H1 (cell line): ENCODE results near the gene TSC22D1. TPM values are rescaled to one million over a fixed set of nuclear protein-coding genes. Genes with fewer than 3 reads are reported as not detected.

Experiments used
- CTCF ChIA-PET: fragments of 300-600 bp; sonication (Branson Sonifier 250); formaldehyde crosslinking; loops from one replicate; lab custom pipeline; 2021; ENCODE audit not compliant: partially characterized antibody; lab: Charles Lee
- POLR2A ChIA-PET: fragments of 300-600 bp; sonication (Branson Sonifier 250); formaldehyde crosslinking; loops from one replicate; lab custom pipeline; 2021; ENCODE audit warnings: inconsistent platforms; ENCODE audit not compliant: partially characterized antibody; lab: Charles Lee
- DNase-seq, 2 experiments: peaks; one replicate each; pipeline versions ENCODE4 v3.0.0 to v3.0.0-alpha.2; 2010 to 2022; ENCODE audit warnings: low spot score in 2 of 2, low read depth in 1 of 2, mixed read lengths in 1 of 2
- FAIRE-seq: peaks from 2 replicates; lab custom pipeline; 2011; peaks lifted over from hg19 to GRCh38; lab: Jason Lieb, UNC
- H2AFZ ChIP-seq: 2 replicates; pipeline ENCODE4 v1.8.1; 2012; ENCODE audit warnings: low read length, inconsistent platforms
- H2AK5ac ChIP-seq: 2 replicates; pipeline ENCODE4 v1.6.1; 2013; ENCODE audit warnings: low read depth, low read length
- H2BK120ac ChIP-seq: replicated peaks from 2 replicates; pipeline ENCODE3; 2013; ENCODE audit warnings: low read depth, low read length, inconsistent platforms
- H2BK12ac ChIP-seq: 2 replicates; pipeline ENCODE4 v1.6.1; 2013; ENCODE audit warnings: low read depth, low read length
- H2BK15ac ChIP-seq: 2 replicates; pipeline ENCODE4 v1.6.1; 2013; ENCODE audit warnings: low read length
- H2BK20ac ChIP-seq: 2 replicates; pipeline ENCODE4 v1.6.1; 2013; ENCODE audit warnings: low read length
- H2BK5ac ChIP-seq: 2 replicates; pipeline ENCODE4 v1.6.1; 2013; ENCODE audit warnings: low read depth, low read length
- H3K14ac ChIP-seq: 2 replicates; pipeline ENCODE4 v1.6.1; 2013; ENCODE audit warnings: inconsistent platforms; ENCODE audit not compliant: insufficient read length
- H3K18ac ChIP-seq: 2 replicates; pipeline ENCODE4 v1.6.1; 2013; ENCODE audit warnings: low read length; ENCODE audit errors: extremely low read depth
- H3K23ac ChIP-seq: 2 replicates; pipeline ENCODE4 v1.6.1; 2013; ENCODE audit warnings: inconsistent platforms; ENCODE audit not compliant: insufficient read length
- H3K23me2 ChIP-seq: 2 replicates; pipeline ENCODE4 v1.6.1; 2013; ENCODE audit warnings: low read depth, low read length
- H3K27ac ChIP-seq: 2 replicates; pipeline ENCODE4 v1.6.1; 2011; ENCODE audit warnings: low read depth, low read length, inconsistent platforms
- H3K27me3 ChIP-seq, 4 experiments: replicated peaks in 1 of 4; 1 replicate in 1 of 4; 2 replicates in 3 of 4; pipeline versions ENCODE4 v1.6.1 to v1.8.1; 2011 to 2013; ENCODE audit warnings: low read length in 3 of 4, mild to moderate bottlenecking in 3 of 4, inconsistent platforms in 2 of 4, mixed read lengths in 2 of 4, moderate library complexity in 1 of 4; ENCODE audit not compliant: control insufficient read depth in 3 of 4, insufficient read depth in 3 of 4; ENCODE audit errors: extremely low read depth in 1 of 4
- H3K36me3 ChIP-seq, 4 experiments: 2 replicates each; pipeline versions ENCODE4 v1.6.1 to v1.8.1; 2011 to 2013; ENCODE audit warnings: mild to moderate bottlenecking in 4 of 4, low read length in 3 of 4, moderate library complexity in 2 of 4, control low read depth in 1 of 4, inconsistent platforms in 1 of 4; ENCODE audit not compliant: insufficient read depth in 4 of 4, control insufficient read depth in 2 of 4
- H3K4ac ChIP-seq: replicated peaks from 2 replicates; pipeline ENCODE3; 2013; ENCODE audit warnings: low read length, low read depth, mixed read lengths, inconsistent platforms; ENCODE audit not compliant: insufficient read length
- H3K4me1 ChIP-seq, 4 experiments: replicated peaks in 1 of 4; 1 replicate in 1 of 4; 2 replicates in 3 of 4; pipeline versions ENCODE4 v1.6.1 to v1.8.1; 2011 to 2013; ENCODE audit warnings: low read length in 3 of 4, inconsistent platforms in 2 of 4, mixed read lengths in 1 of 4; ENCODE audit not compliant: insufficient read depth in 4 of 4, control insufficient read depth in 3 of 4
- H3K4me2 ChIP-seq, 2 experiments: 2 replicates each; pipeline versions ENCODE4 v1.6.1 to v1.8.1; 2011 to 2013; ENCODE audit warnings: low read depth in 2 of 2, low read length in 2 of 2, control low read depth in 1 of 2, inconsistent platforms in 1 of 2, mild to moderate bottlenecking in 1 of 2; ENCODE audit not compliant: insufficient read depth in 1 of 2
- H3K4me3 ChIP-seq, 4 experiments: fragments of 200-600, 300-600 bp in 1 of 4; sonication (generic), shearing (Covaris generic), sonication (Bioruptor Twin) in 1 of 4; 2 replicates each; pipeline versions ENCODE4 v1.5.1 to v1.8.1; 2011 to 2016; ENCODE audit warnings: low read length in 4 of 4, low read depth in 3 of 4, control low read depth in 2 of 4, inconsistent platforms in 2 of 4, mild to moderate bottlenecking in 2 of 4, mixed read lengths in 1 of 4, moderate library complexity in 1 of 4; ENCODE audit not compliant: insufficient read depth in 2 of 4; ENCODE audit errors: extremely low read depth in 1 of 4
- H3K56ac ChIP-seq: replicated peaks from 2 replicates; pipeline ENCODE3; 2013; ENCODE audit warnings: low read depth, mild to moderate bottlenecking, mixed read lengths, low read length, inconsistent platforms; ENCODE audit not compliant: insufficient read length
- H3K79me1 ChIP-seq: 2 replicates; pipeline ENCODE4 v1.6.1; 2013; ENCODE audit warnings: low read depth, low read length, control low read depth
- H3K79me2 ChIP-seq, 2 experiments: 2 replicates each; pipeline versions ENCODE4 v1.6.1 to v1.8.1; 2012 to 2013; ENCODE audit warnings: low read length in 2 of 2, mild to moderate bottlenecking in 2 of 2, inconsistent platforms in 1 of 2; ENCODE audit not compliant: insufficient read depth in 2 of 2, control insufficient read depth in 1 of 2
- H3K9ac ChIP-seq, 4 experiments: replicated peaks in 1 of 4; 1 replicate in 1 of 4; 2 replicates in 3 of 4; pipeline versions ENCODE4 v1.6.1 to v1.8.1; 2011 to 2013; ENCODE audit warnings: low read depth in 3 of 4, low read length in 3 of 4, control low read depth in 2 of 4, mild to moderate bottlenecking in 2 of 4, moderate library complexity in 2 of 4, inconsistent platforms in 1 of 4; ENCODE audit errors: extremely low read depth in 1 of 4
- H3K9me3 ChIP-seq, 2 experiments: 2 replicates each; pipeline versions ENCODE4 v1.6.1 to v1.8.1; 2012 to 2013; ENCODE audit warnings: mild to moderate bottlenecking in 2 of 2, moderate library complexity in 2 of 2, control low read depth in 1 of 2, inconsistent platforms in 1 of 2, low read depth in 1 of 2, low read length in 1 of 2, mixed read lengths in 1 of 2; ENCODE audit not compliant: insufficient read depth in 2 of 2
- H4K20me1 ChIP-seq, 2 experiments: replicated peaks in 1 of 2; 2 replicates each; pipeline versions ENCODE3 to v1.8.1; 2011 to 2013; ENCODE audit warnings: inconsistent platforms in 2 of 2, low read length in 2 of 2, mild to moderate bottlenecking in 1 of 2; ENCODE audit not compliant: insufficient read depth in 2 of 2, control insufficient read depth in 1 of 2
- H4K5ac ChIP-seq: 2 replicates; pipeline ENCODE4 v1.6.1; 2013; ENCODE audit warnings: low read length, low read depth, mixed read lengths, inconsistent platforms; ENCODE audit not compliant: insufficient read length
- H4K8ac ChIP-seq: 2 replicates; pipeline ENCODE4 v1.8.0; 2013; ENCODE audit warnings: mild to moderate bottlenecking, moderate library complexity, low read length, inconsistent platforms; ENCODE audit not compliant: insufficient read depth; ENCODE audit errors: extremely low read depth
- H4K91ac ChIP-seq: replicated peaks from 2 replicates; pipeline ENCODE3; 2013; ENCODE audit warnings: low read length, mixed read lengths, inconsistent platforms; ENCODE audit not compliant: insufficient read length
- CTBP2 ChIP-seq: IDR thresholded peaks from 2 replicates; pipeline ENCODE4 v1.7.0; 2011; ENCODE audit warnings: borderline replicate concordance, mild to moderate bottlenecking, moderate library complexity, mixed read lengths, low read length; ENCODE audit not compliant: insufficient read depth, insufficient read length
- FOSL1 ChIP-seq: IDR thresholded peaks from 2 replicates; pipeline ENCODE4 v1.6.1; 2011; ENCODE audit warnings: mild to moderate bottlenecking, low read depth, low read length, moderate library complexity; ENCODE audit not compliant: insufficient read depth
- JUND ChIP-seq: IDR thresholded peaks from 2 replicates; pipeline ENCODE4 v1.6.1; 2011; ENCODE audit warnings: mild to moderate bottlenecking, improper control_type of control experiment, low read length
- KDM5A ChIP-seq: fragments of 200-600 bp; IDR thresholded peaks from 2 replicates; pipeline ENCODE4 v1.7.1; 2012; ENCODE audit warnings: mild to moderate bottlenecking, low read length, inconsistent platforms, mixed read lengths
- POLR2AphosphoS5 ChIP-seq: IDR thresholded peaks from 2 replicates; pipeline ENCODE4 v1.6.1; 2011; ENCODE audit warnings: low read depth, low read length
- POU5F1 ChIP-seq: IDR thresholded peaks from 2 replicates; pipeline ENCODE4 v1.6.1; 2011; ENCODE audit warnings: low read depth, mild to moderate bottlenecking, low read length, moderate library complexity
- RNF2 ChIP-seq: fragments of 200-900, 300-1000 bp; sonication (generic); IDR thresholded peaks from 2 replicates; pipeline ENCODE4 v1.7.1; 2016; ENCODE audit warnings: borderline replicate concordance, low read depth, mild to moderate bottlenecking, antibody characterized with exemption, low read length; ENCODE audit not compliant: poor library complexity, severe bottlenecking; ENCODE audit errors: missing control alignments
- SIN3A ChIP-seq, 2 experiments: IDR thresholded peaks in 1 of 2; conservative IDR thresholded peaks in 1 of 2; 2 replicates each; pipeline ENCODE4 v1.6.1; 2011 to 2012; ENCODE audit warnings: low read length in 2 of 2, improper control_type of control experiment in 1 of 2, low read depth in 1 of 2, mild to moderate bottlenecking in 1 of 2
- SP4 ChIP-seq: IDR thresholded peaks from 2 replicates; pipeline ENCODE4 v1.6.1; 2012; ENCODE audit warnings: low read length, inconsistent platforms
- SRF ChIP-seq: IDR thresholded peaks from 2 replicates; pipeline ENCODE4 v1.6.1; 2011; ENCODE audit warnings: mild to moderate bottlenecking, low read depth, low read length, moderate library complexity
- ZNF274 ChIP-seq: IDR thresholded peaks from 2 replicates; pipeline ENCODE4 v1.7.0; 2012; ENCODE audit warnings: low read length, borderline replicate concordance; ENCODE audit errors: extremely low read depth
- WGBS, 2 experiments: shearing (Covaris generic) in 1 of 2; methylation state at CpG; one replicate each; pipeline versions ENCODE4 v1.1.6 to v1.1.7; 2013 to 2015; ENCODE audit warnings: low lambda C conversion rate in 2 of 2, mixed read lengths in 2 of 2, inconsistent platforms in 1 of 2, low coverage in 1 of 2, missing lambda C conversion rate in 1 of 2; ENCODE audit not compliant: insufficient replicate concordance in 2 of 2, insufficient coverage in 1 of 2, insufficient read length in 1 of 2; ENCODE audit errors: extremely low coverage in 1 of 2, missing lambda C conversion rate in 1 of 2; 5-methylcytosine and 5-hydroxymethylcytosine counted together
- polyA plus RNA-seq, 7 experiments: library from polyadenylated mRNA; depleted of rRNA in 3 of 7; stranded (reverse) in 5 of 7; unstranded in 2 of 7; fragments of >200 nt in 5 of 7; fragments of 200-250 nt in 2 of 7; gene quantifications; 1 replicate in 5 of 7; 2 replicates in 1 of 7; 4 replicates in 1 of 7; pipeline versions ENCODE4 v1.2.1 to v1.2.3, GENCODE V29; 2011 to 2013; ENCODE audit warnings: missing spikeins in 2 of 7, mixed read lengths in 2 of 7
- total RNA-seq: library from RNA; stranded (reverse); fragmentation: NEBNext Ultra II Directional; extraction: Animal tissue kit (Norgen Biotek cat#: 25700); gene quantifications from 2 replicates; pipeline ENCODE4 v1.2.1, GENCODE V29; 2021
- TF ChIP-seq, protein P1 (sequence below): IDR thresholded peaks from 2 replicates; pipeline ENCODE4 v1.6.1; 2011; ENCODE audit warnings: low read length, improper control_type of control experiment

The TSC22D1 gene
- total and polyA plus RNA-seq, 2 of the 8 experiments (the other 6 are each of a cell fraction or from before 2014, with no cell fraction given), result 52.6 to 80.9 TPM

DNA sequence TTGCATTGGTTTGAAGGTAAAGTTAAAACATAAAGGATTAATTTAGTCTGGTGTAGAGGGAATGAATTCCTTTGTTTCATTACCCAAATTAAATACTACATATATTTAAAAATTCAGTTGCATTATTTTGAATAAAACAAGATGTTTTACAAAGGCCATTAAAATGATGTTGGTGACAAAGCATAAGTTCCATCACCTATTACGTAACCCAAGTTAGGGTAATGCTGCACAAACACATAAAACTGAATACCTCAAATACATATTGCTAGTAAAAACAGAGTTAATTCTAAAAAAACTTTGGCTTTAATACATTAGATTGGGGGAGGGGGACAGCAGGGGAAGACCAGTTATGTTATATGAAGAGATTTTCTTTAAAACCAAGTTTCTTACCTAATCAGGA is 122.2 kb downstream of the TSC22D1 start:
- Histone ChIP-seq H3K36me3 (peaks cover 0 to 6% (median 0%) of the 10 kb centered on the region in 4 experiments; a peak in 3 of 8 replicates), H2BK120ac (no peak overlapping the region), H3K9me3 (no peaks in the 10 kb centered on the region), H4K91ac (no peak overlapping the region), H2BK12ac (no peak overlapping the region), H3K27me3 (no peaks in the 10 kb centered on the region), H3K4ac (no peak overlapping the region), H4K5ac (no peak overlapping the region), H2BK15ac (no peak overlapping the region), H3K4me2 (no peak overlapping the region), H2AFZ (no peak overlapping the region), H3K23ac (no peak overlapping the region), H2BK20ac (no peak overlapping the region), H3K4me3 (no peak overlapping the region), H3K79me1 (no peaks in the 10 kb centered on the region), H3K56ac (no peak overlapping the region), H3K27ac (no peak overlapping the region), H2AK5ac (no peak overlapping the region), H3K18ac (no peak overlapping the region), H3K23me2 (no peaks in the 10 kb centered on the region), H3K4me1 (0 out of 7 replicates have a peak, but pooled peaks cover 0 to 3% (median 0%) of the 10 kb centered on the region in 4 experiments), H2BK5ac (no peak overlapping the region), H4K20me1 (peaks cover 0 to 2% of the 10 kb centered on the region in 2 experiments), H3K79me2 (peaks cover 0 to 21% of the 10 kb centered on the region in 2 experiments; a peak in 2 of 4 replicates), H4K8ac (no peak overlapping the region), H3K9ac (no peak overlapping the region), H3K14ac (no peak overlapping the region)
- ChIA-PET CTCF (interaction anchor here (1.1 kb wide), 1 partner anchor 12 kb away, joined by 3 read pairs; no protein-coding TSS in a partner anchor), POLR2A (no interaction called here)
- FAIRE-seq (no peak), DNase-seq (no peak)
- WGBS, 2 experiments, result 93% methylated on average over 1 of the region's 1 CpG; no CpG with 5 or more reads in 1 of the 2 experiments
- TF ChIP-seq CTBP2 (no peak), SP4 (no peak), SRF (no peak), FOSL1 (no peak), RNF2 (no peak), ZNF274 (no peak), KDM5A (no peak), POU5F1 (no peak), SIN3A (conservative IDR thresholded peaks at IDR 0.05 in 1 of 2, IDR thresholded peaks at IDR 0.05 in 1 of 2; ENCODE audit: low read depth in 1 of 2, low read length in 2 of 2) (no peak), JUND (no peak), POLR2AphosphoS5 (no peak)
- TF ChIP-seq, protein P1, sequence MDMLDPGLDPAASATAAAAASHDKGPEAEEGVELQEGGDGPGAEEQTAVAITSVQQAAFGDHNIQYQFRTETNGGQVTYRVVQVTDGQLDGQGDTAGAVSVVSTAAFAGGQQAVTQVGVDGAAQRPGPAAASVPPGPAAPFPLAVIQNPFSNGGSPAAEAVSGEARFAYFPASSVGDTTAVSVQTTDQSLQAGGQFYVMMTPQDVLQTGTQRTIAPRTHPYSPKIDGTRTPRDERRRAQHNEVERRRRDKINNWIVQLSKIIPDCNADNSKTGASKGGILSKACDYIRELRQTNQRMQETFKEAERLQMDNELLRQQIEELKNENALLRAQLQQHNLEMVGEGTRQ, result no peak
